NCI-H146 (cell line): ENCODE data around the gene DESI2.
"Not testable (repeated sequence)": the region's sequence is repeated elsewhere in the genome, so short reads cannot be mapped to it uniquely, and the experiment has no call there.

ENCODE experiments used
- DNase-seq: peaks from one replicate; lab custom pipeline; 2025; lab: John Stamatoyannopoulos, UW

DESI2 gene

GRCh38 chr1:244654108-244655038 is 1.4 kb downstream of the DESI2 start:
- no peak for DNase-seq

- DNase-seq = no peak
These were observed 2.3 kb downstream of the DESI2 start for GRCh38 chr1:244655186-244655585.

GRCh38 chr1:244657421-244657820 is 4.5 kb downstream of the DESI2 start:
- no peak for DNase-seq

- no peak for DNase-seq
These were observed 6.8 kb downstream of the DESI2 start for GRCh38 chr1:244659694-244660093.

GRCh38 chr1:244660595-244660994 is 7.7 kb downstream of the DESI2 start:
- no peak for DNase-seq

GRCh38 chr1:244661569-244662312 is 8.8 kb downstream of the DESI2 start:
- DNase-seq = not testable (repeated sequence)

GRCh38 chr1:244662599-244662998 is 9.7 kb downstream of the DESI2 start:
- DNase-seq = no peak

GRCh38 chr1:244664353-244664752 is 11.4 kb downstream of the DESI2 start:
- no peak for DNase-seq

GRCh38 chr1:244665771-244666217 is 12.9 kb downstream of the DESI2 start:
- DNase-seq = no peak

- not testable (repeated sequence) for DNase-seq
These were observed 13.9 kb downstream of the DESI2 start for GRCh38 chr1:244666672-244667418.

- no peak for DNase-seq
These were observed 14.9 kb downstream of the DESI2 start for GRCh38 chr1:244667797-244668196.

GRCh38 chr1:244672946-244673682 is 20.2 kb downstream of the DESI2 start:
- no peak for DNase-seq

GRCh38 chr1:244674446-244674845 is 21.5 kb downstream of the DESI2 start:
- DNase-seq = no peak

- no peak for DNase-seq
These were observed 22.2 kb downstream of the DESI2 start for GRCh38 chr1:244675167-244675566.

GRCh38 chr1:244678697-244679096 is 25.8 kb downstream of the DESI2 start:
- no peak for DNase-seq

GRCh38 chr1:244680667-244681066 is 27.7 kb downstream of the DESI2 start:
- DNase-seq = no peak

GRCh38 chr1:244682087-244682486 is 29.2 kb downstream of the DESI2 start:
- DNase-seq = not testable (repeated sequence)

GRCh38 chr1:244695937-244696336 is 43.0 kb downstream of the DESI2 start:
- DNase-seq = no peak

GRCh38 chr1:244699741-244700140 is 46.8 kb downstream of the DESI2 start:
- no peak for DNase-seq

GRCh38 chr1:244700808-244701207 is 47.9 kb downstream of the DESI2 start:
- DNase-seq = no peak

- DNase-seq = no peak
These were observed 49.7 kb downstream of the DESI2 start for GRCh38 chr1:244702620-244703019.

GRCh38 chr1:244704107-244704506 is 51.2 kb downstream of the DESI2 start:
- no peak for DNase-seq
